ENCODE data around the gene PSMD9.

PSMD9 gene

DNA sequence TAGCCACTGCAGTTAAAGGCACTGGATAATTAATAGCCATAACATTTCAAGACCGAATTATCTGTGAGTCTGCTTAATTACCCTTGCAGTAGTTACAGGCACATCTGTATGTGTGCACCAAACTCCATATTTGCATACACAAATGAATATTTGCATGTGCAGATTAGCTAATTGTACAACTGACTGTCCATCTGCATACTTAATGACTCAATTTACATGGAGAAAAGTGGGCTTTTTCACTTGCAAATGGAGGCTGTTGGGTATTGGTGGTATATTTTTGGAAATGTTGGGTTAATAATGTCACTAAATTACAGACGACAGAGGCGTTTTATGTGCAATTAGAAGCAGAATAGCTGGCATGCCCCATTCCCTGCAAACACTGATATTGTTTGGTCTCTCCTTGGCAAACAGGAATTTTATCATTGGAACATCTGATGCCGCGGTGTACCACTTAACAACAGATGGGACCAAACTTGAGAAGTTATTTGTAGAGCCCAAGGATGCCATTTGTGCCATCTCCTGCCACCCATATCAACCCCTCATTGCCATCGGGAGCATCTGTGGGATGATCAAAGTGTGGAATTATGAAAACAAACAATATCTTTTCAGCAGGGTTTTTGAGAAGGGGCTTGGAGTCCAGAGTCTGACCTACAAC is 69.4 kb downstream of the PSMD9 start:
- DNase-seq = no peak

GRCh38 chr12:121958541-121959240 is 70.1 kb downstream of the PSMD9 start:
- no peak for DNase-seq

- DNase-seq = no peak
Observed at GRCh38 chr12:121960541-121960940, 72.0 kb downstream of the PSMD9 start.

- no peak for DNase-seq
Observed at GRCh38 chr12:121961195-121961879, 72.7 kb downstream of the PSMD9 start.

DNA sequence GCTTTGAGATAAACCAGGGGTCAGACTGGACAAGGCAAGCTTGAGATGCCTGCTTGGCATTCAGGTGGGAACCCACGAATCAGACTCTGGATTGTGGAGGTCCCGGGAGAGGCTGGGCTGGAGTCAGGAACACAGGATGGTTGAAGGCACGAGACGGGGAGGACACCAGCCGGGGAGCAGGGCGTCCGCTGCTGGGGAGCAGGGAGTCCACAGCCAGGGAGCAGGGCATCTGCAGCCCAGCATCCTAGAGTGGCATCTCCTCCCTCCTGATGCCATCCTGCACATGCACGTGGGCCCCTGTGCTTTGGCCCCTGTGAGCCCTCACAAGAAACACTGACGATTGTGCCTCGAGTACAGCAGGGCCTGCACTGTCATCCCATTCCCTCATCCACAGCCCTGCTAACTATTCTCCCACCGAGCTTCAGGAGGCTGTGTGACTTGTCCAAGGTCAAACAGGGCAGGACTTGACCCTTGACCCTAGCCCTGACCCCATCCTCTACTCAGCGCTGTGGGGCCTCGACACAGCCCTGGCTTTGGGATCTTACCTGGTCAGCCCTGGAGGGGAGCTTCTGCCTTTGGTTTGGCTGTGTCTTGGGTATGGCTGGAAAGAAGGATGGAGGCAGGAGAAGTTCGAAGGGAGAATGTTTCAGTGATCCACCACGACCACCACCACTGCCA is 74.9 kb downstream of the PSMD9 start:
- DNase-seq = no peak

DNA sequence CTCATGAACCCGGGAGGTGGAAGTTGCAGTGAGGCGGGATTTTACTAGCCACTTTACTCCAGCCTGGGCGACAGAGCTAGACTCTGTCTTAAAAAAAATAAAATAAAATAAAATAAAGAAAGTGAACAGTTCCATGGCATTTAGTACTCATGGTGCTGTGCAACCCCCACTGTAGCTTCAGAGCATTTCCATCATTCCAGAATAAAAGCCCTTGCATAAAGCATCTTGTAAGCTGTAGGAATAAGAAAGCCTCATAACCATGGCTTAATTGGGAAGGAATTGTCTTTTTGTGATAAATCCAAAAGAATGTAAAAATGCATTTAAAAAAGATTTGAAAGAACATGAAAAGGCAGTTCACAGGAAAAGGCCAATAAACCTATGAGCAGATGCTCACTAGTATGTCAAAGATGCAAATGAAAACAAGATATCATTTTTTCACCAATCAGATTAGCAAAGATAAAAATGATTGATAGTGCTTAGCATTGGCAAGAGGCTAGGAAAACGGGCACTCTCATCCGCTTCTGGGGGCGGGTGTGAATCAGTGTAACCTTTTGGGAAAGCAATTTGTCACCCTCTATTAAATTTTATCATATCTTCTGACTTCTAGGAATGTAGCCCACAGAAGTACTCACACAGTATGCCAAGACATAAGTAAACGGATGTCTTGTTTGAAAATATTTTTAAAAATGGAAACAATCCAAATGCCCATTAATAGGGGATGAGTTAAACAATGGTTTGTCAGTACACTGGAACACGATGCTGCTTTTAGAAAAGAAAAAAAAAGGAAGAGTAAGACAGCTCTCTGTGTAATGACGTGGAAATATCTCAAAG is 76.4 kb downstream of the PSMD9 start:
- no peak for DNase-seq

DNA sequence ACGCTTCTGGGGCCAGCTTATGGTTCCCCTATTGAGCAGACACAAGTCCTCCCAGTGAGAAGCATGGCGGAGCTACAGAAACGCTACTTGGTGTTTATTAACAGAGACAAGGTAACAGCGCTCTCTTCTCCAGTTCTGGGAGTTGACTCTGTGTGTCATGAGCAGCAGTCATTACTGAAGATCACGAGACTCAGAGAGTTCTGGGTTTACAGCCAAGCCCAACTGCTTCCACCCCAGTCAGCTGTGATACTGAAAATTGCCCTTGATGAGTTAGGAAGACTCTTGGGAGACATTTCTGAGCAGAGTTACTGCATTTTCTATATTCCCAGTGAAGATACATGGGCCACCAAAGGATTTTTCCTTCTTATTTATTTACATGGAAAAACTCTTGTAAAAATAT is 78.4 kb downstream of the PSMD9 start:
- DNase-seq = no peak
